Measurements from ENCODE around the gene AMIGO3. TPM values are rescaled to one million over a fixed set of nuclear protein-coding genes. Genes with fewer than 3 reads are reported as not detected.

Gene AMIGO3
- total and polyA plus RNA-seq, 2 of the 8 experiments (the other 6 are each of a cell fraction or from before 2014, with no cell fraction given), result 1.6 to 8.8 TPM

DNA sequence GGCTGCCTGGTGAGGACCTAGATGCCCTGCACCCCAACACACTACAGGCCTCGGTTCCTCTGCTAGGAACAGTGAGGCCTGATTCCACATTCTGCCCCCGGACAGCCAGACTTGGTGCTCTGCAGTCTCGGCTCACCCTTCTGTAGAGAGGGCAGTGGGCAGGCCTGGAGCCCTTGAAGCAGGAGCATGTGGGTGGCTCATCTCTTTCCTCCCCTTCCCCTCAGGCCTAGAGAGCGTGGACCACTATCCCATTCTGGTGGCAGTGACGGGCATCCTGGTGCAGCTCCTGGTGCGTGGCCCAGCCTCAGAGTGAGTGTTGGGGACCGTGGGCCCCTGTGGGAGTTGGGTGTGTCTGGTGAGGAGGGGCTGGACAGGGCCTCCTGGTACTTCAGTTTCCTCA, 3.3 kb downstream of the AMIGO3 start:
- Histone ChIP-seq H3K79me1 (ENCODE audit: low read depth, low read length) (no peaks in the 10 kb centered on the region), H4K20me1 (replicated peaks in 1 of 2; ENCODE audit: control insufficient read depth in 1 of 2, insufficient read depth in 2 of 2, low read length in 2 of 2) (peaks cover 2 to 18% of the 10 kb centered on the region in 2 experiments), H3K79me2 (ENCODE audit: control insufficient read depth in 1 of 2, insufficient read depth in 2 of 2, low read length in 2 of 2) (no peaks in the 10 kb centered on the region), H3K4ac (replicated peaks; ENCODE audit: insufficient read length, low read depth, low read length) (no peak overlapping the region), H3K4me2 (ENCODE audit: insufficient read depth in 1 of 2, low read depth in 2 of 2, low read length in 2 of 2) (no peak overlapping the region), H3K4me3 (ENCODE audit: extremely low read depth in 1 of 4, insufficient read depth in 2 of 4, low read depth in 3 of 4, low read length in 4 of 4) (no peak overlapping the region), H3K56ac (replicated peaks; ENCODE audit: insufficient read length, low read depth, low read length) (no peak overlapping the region), H2AK5ac (ENCODE audit: low read depth, low read length) (no peak overlapping the region), H2BK20ac (ENCODE audit: low read length) (no peak overlapping the region), H2AFZ (ENCODE audit: low read length) (no peak overlapping the region), H4K91ac (replicated peaks; ENCODE audit: insufficient read length, low read length) (no peak overlapping the region), H3K23me2 (ENCODE audit: low read depth, low read length) (peaks cover 9% of the 10 kb centered on the region; the same call in 1 of the 2 replicates), H3K27ac (ENCODE audit: low read depth, low read length) (no peak overlapping the region), H3K27me3 (replicated peaks in 1 of 4; ENCODE audit: control insufficient read depth in 3 of 4, extremely low read depth in 1 of 4, insufficient read depth in 3 of 4, low read length in 3 of 4) (no peaks in the 10 kb centered on the region), H4K8ac (ENCODE audit: extremely low read depth, insufficient read depth, low read length) (no peak overlapping the region), H3K23ac (ENCODE audit: insufficient read length) (no peak overlapping the region), H3K36me3 (ENCODE audit: control insufficient read depth in 2 of 4, insufficient read depth in 4 of 4, low read length in 3 of 4) (peaks cover 0 to 3% (median 1%) of the 10 kb centered on the region in 4 experiments; a peak in 1 of 8 replicates), H3K18ac (ENCODE audit: extremely low read depth, low read length) (no peak overlapping the region), H2BK5ac (ENCODE audit: low read depth, low read length) (no peak overlapping the region), H3K4me1 (replicated peaks in 1 of 4; ENCODE audit: control insufficient read depth in 3 of 4, insufficient read depth in 4 of 4, low read length in 3 of 4) (peaks cover 0 to 12% (median 9%) of the 10 kb centered on the region in 4 experiments; a peak in 5 of 7 replicates), H3K14ac (ENCODE audit: insufficient read length) (no peak overlapping the region), H2BK15ac (ENCODE audit: low read length) (no peak overlapping the region), H2BK120ac (replicated peaks; ENCODE audit: low read depth, low read length) (no peak overlapping the region), H4K5ac (ENCODE audit: insufficient read length, low read depth, low read length) (no peak overlapping the region), H3K9ac (replicated peaks in 1 of 4; ENCODE audit: extremely low read depth in 1 of 4, low read depth in 3 of 4, low read length in 3 of 4) (no peak overlapping the region), H2BK12ac (ENCODE audit: low read depth, low read length) (no peak overlapping the region), H3K9me3 (ENCODE audit: insufficient read depth in 2 of 2, low read depth in 1 of 2, low read length in 1 of 2) (no peaks in the 10 kb centered on the region)
- FAIRE-seq (no peak), DNase-seq (ENCODE audit: low read depth in 1 of 2, low spot score in 2 of 2) (no peak)
- 90% methylated on average over 7 of the region's 7 CpGs; no CpG with 5 or more reads in 1 of the 2 experiments for WGBS, 2 experiments (ENCODE audit: extremely low coverage in 1 of 2, insufficient coverage in 1 of 2, insufficient read length in 1 of 2, insufficient replicate concordance in 2 of 2, low coverage in 1 of 2, low lambda C conversion rate in 2 of 2, missing lambda C conversion rate in 1 of 2)
- ChIA-PET POLR2A (ENCODE audit: partially characterized antibody) (interaction anchor here (0.9 to 7.3 kb wide), 3 partner anchors 13 to 41 kb away, joined by 3 to 57 read pairs (median 3); no protein-coding TSS in a partner anchor), CTCF (ENCODE audit: partially characterized antibody) (interaction anchor here (1.6 to 7.8 kb wide), 3 partner anchors 8 to 189 kb away, joined by 3 to 127 read pairs (median 11); no protein-coding TSS in a partner anchor)
- no peak for TF ChIP-seq JUND (IDR thresholded peaks at IDR 0.05; ENCODE audit: low read length)
- TF ChIP-seq CBX5 (IDR thresholded peaks at IDR 0.05; ENCODE audit: low read depth, low read length), result no peak
- TF ChIP-seq GTF2F1 (IDR thresholded peaks at IDR 0.05; ENCODE audit: borderline replicate concordance, low read depth, low read length), result no peak
- no peak for TF ChIP-seq SP4 (IDR thresholded peaks at IDR 0.05; ENCODE audit: low read length)
